Endothelial cell of umbilical vein (primary cell): ENCODE results near the gene ASB1. TPM values are rescaled to one million over a fixed set of nuclear protein-coding genes. Genes with fewer than 3 reads are reported as not detected.

ENCODE experiments used
- BruUV-seq: library from RNA; stranded (reverse); fragments of 400-500 nt; replicated peaks from 2 replicates; lab custom pipeline; 2021; lab: Mats Ljungman, UMichigan
- CTCF ChIA-PET: fragments of 300-600, 350-600 bp; sonication (Branson Sonifier 250); formaldehyde crosslinking; loops from one replicate; lab custom pipeline; 2021; ENCODE audit warnings: antibody characterized with exemption, inconsistent platforms; lab: Charles Lee
- POLR2A ChIA-PET: fragments of 300-600, 350-600 bp; sonication (Branson Sonifier 250); formaldehyde crosslinking; loops from one replicate; lab custom pipeline; 2021; ENCODE audit warnings: antibody characterized with exemption, inconsistent platforms; lab: Charles Lee
- DNase-seq: peaks from one replicate; pipeline ENCODE4 v3.0.0-alpha.2; 2011; ENCODE audit warnings: low read depth, low spot score
- FAIRE-seq: peaks from 2 replicates; lab custom pipeline; 2011; peaks lifted over from hg19 to GRCh38; lab: Jason Lieb, UNC
- H2AFZ ChIP-seq: 2 replicates; pipeline ENCODE4 v1.6.0; 2012; ENCODE audit warnings: low read depth, low read length, control low read depth, inconsistent platforms
- H3K27ac ChIP-seq: 2 replicates; pipeline ENCODE4 v1.5.1; 2011; ENCODE audit warnings: low read depth, mild to moderate bottlenecking, control low read depth, low read length, moderate library complexity; ENCODE audit not compliant: insufficient read depth
- H3K27me3 ChIP-seq, 2 experiments: 2 replicates each; pipeline versions ENCODE4 v1.6.0 to v1.6.1; 2011; ENCODE audit warnings: low read length in 2 of 2, mixed read lengths in 1 of 2; ENCODE audit not compliant: control insufficient read depth in 2 of 2, insufficient read depth in 2 of 2
- H3K36me3 ChIP-seq, 2 experiments: 2 replicates in 1 of 2; 3 replicates in 1 of 2; pipeline ENCODE4 v1.5.1; 2011; ENCODE audit warnings: low read length in 2 of 2, mild to moderate bottlenecking in 1 of 2, moderate library complexity in 1 of 2; ENCODE audit not compliant: control insufficient read depth in 2 of 2, insufficient read depth in 2 of 2; ENCODE audit errors: extremely low read depth in 1 of 2
- H3K4me1 ChIP-seq: 3 replicates; pipeline ENCODE4 v1.5.1; 2011; ENCODE audit warnings: mild to moderate bottlenecking, low read length; ENCODE audit not compliant: control insufficient read depth, insufficient read depth; ENCODE audit errors: extremely low read depth
- H3K4me2 ChIP-seq: 2 replicates; pipeline ENCODE4 v1.6.1; 2011; ENCODE audit warnings: low read length, control low read depth, mixed read lengths; ENCODE audit not compliant: insufficient read depth
- H3K4me3 ChIP-seq, 3 experiments: fragments of 200-600 bp in 1 of 3; sonication (generic), shearing (Covaris generic) in 1 of 3; replicated peaks in 1 of 3; 2 replicates each; pipeline ENCODE4 v1.5.1; 2011 to 2016; ENCODE audit warnings: control low read depth in 3 of 3, low read length in 3 of 3, mild to moderate bottlenecking in 2 of 3, inconsistent platforms in 1 of 3, low read depth in 1 of 3, moderate library complexity in 1 of 3; ENCODE audit not compliant: insufficient read depth in 1 of 3
- H3K79me2 ChIP-seq: 2 replicates; pipeline ENCODE4 v1.6.0; 2012; ENCODE audit warnings: low read length, inconsistent platforms; ENCODE audit not compliant: control insufficient read depth, insufficient read depth
- H3K9ac ChIP-seq: replicated peaks from 2 replicates; pipeline ENCODE3; 2011; ENCODE audit warnings: low read length, control low read depth; ENCODE audit not compliant: insufficient read depth; ENCODE audit errors: extremely low read depth
- H3K9me1 ChIP-seq: replicated peaks from 3 replicates; pipeline ENCODE4 v1.6.0; 2011; ENCODE audit warnings: mild to moderate bottlenecking, low read length; ENCODE audit not compliant: control insufficient read depth, insufficient read depth; ENCODE audit errors: extremely low read depth
- H3K9me3 ChIP-seq: replicated peaks from 2 replicates; pipeline ENCODE4 v1.5.1; 2012; ENCODE audit warnings: low read length, inconsistent platforms; ENCODE audit not compliant: control insufficient read depth, insufficient read depth
- H4K20me1 ChIP-seq: replicated peaks from 2 replicates; pipeline ENCODE3; 2011; ENCODE audit warnings: mild to moderate bottlenecking, low read length; ENCODE audit not compliant: control insufficient read depth, insufficient read depth; ENCODE audit errors: extremely low read depth
- CTCF ChIP-seq, 2 donors: IDR thresholded peaks; 1 replicate in 1 of 2; 2 replicates in 1 of 2; pipeline ENCODE4 v1.5.1; 2011; ENCODE audit warnings: low read length in 2 of 2, mild to moderate bottlenecking in 2 of 2, moderate library complexity in 2 of 2, control low read depth in 1 of 2, inconsistent platforms in 1 of 2, low read depth in 1 of 2; ENCODE audit not compliant: insufficient read depth in 1 of 2; ENCODE audit errors: extremely low read depth in 1 of 2
- EZH2 ChIP-seq: IDR thresholded peaks from 2 replicates; pipeline ENCODE4 v1.6.1; 2012; ENCODE audit warnings: borderline replicate concordance, low read depth, mild to moderate bottlenecking, moderate library complexity, low read length, inconsistent platforms; ENCODE audit not compliant: severe bottlenecking
- FOS ChIP-seq: IDR thresholded peaks from 2 replicates; pipeline ENCODE4 v1.6.1; 2011; ENCODE audit warnings: mild to moderate bottlenecking, low read length, moderate library complexity, borderline replicate concordance; ENCODE audit not compliant: insufficient read depth
- GATA2 ChIP-seq: IDR thresholded peaks from 2 replicates; pipeline ENCODE4 v1.7.0; 2011; ENCODE audit warnings: low read depth, mild to moderate bottlenecking, moderate library complexity, mixed read lengths, low read length; ENCODE audit not compliant: insufficient read length, insufficient read depth
- JUN ChIP-seq: IDR thresholded peaks from 2 replicates; pipeline ENCODE4 v1.6.1; 2011; ENCODE audit warnings: borderline replicate concordance, low read depth; ENCODE audit not compliant: insufficient read length, insufficient read depth
- MAX ChIP-seq: IDR thresholded peaks from 2 replicates; pipeline ENCODE4 v1.6.1; 2011; ENCODE audit not compliant: insufficient read depth, insufficient read length
- MYC ChIP-seq: IDR thresholded peaks from one replicate; pipeline ENCODE4 v1.6.1; 2011; ENCODE audit warnings: mild to moderate bottlenecking, low read depth, low read length
- POLR2A ChIP-seq: IDR thresholded peaks from 2 replicates; pipeline ENCODE4 v1.6.1; 2012; ENCODE audit warnings: low read depth, mild to moderate bottlenecking, control low read depth, low read length
- POLR2AphosphoS5 ChIP-seq: IDR thresholded peaks from 2 replicates; pipeline ENCODE4 v1.6.1; 2012; ENCODE audit warnings: low read depth, mild to moderate bottlenecking, control low read depth, low read length, moderate library complexity; ENCODE audit not compliant: insufficient read depth
- dilution Hi-C: fragments of 300-500 bp; cut with MboI; formaldehyde crosslinking; loops from one replicate; pipeline ENCODE4 v1.15.0; 2019; ENCODE audit warnings: low sequenced_read_pairs; ENCODE audit not compliant: extremely low pct_ligation_motif_present
- intact Hi-C: fragments of 100-400 bp; cut with micrococcal nuclease; formaldehyde crosslinking; loops from one replicate; pipeline ENCODE4 v1.10.0; 2022
- polyA plus RNA-seq, 4 experiments: library from polyadenylated mRNA; depleted of rRNA in 3 of 4; stranded (reverse) in 3 of 4; unstranded in 1 of 4; fragments of >200 nt; gene quantifications; 2 replicates each; pipeline versions ENCODE4 v1.2.1 to v1.2.3, GENCODE V29; 2011 to 2012; ENCODE audit warnings: missing spikeins in 1 of 4
- total RNA-seq: library from RNA; stranded (reverse); gene quantifications from 2 replicates; pipeline ENCODE4 v1.2.3, GENCODE V29; 2021

ASB1 gene
- total and polyA plus RNA-seq, 2 donors (not counting 3 experiments of a cell fraction or from before 2014, with no cell fraction given), result 12.3 to 16.2 TPM

- DNase-seq (no peak), FAIRE-seq (no peak)
- no peaks in the 10 kb centered on the region for H3K9me1 ChIP-seq
- dilution Hi-C loops, result no loop called here
- no peak overlapping the region for H3K9ac ChIP-seq
- no peaks in the 10 kb centered on the region for H3K4me1 ChIP-seq
- no peak overlapping the region for H3K4me2 ChIP-seq
- ChIA-PET CTCF (interaction anchor here (0.7 to 2.0 kb wide), 2 partner anchors 12 to 78 kb away, joined by 5 to 7 read pairs; no protein-coding TSS in a partner anchor), POLR2A (no interaction called here)
- TF ChIP-seq CTCF (IDR thresholded peaks at IDR 0.05; ENCODE audit: extremely low read depth in 1 of 2, insufficient read depth in 1 of 2, low read depth in 1 of 2, low read length in 2 of 2) (no peak), MAX (no peak), GATA2 (no peak), EZH2 (no peak), MYC (no peak), FOS (no peak), POLR2A (no peak), JUN (no peak), POLR2AphosphoS5 (no peak)
- intact Hi-C loops, result no loop called here
- H3K27me3 ChIP-seq, result no peaks in the 10 kb centered on the region
- H3K79me2 ChIP-seq, result peaks cover 2% of the 10 kb centered on the region
- no peaks in the 10 kb centered on the region for H3K9me3 ChIP-seq
- no peak overlapping the region for H3K4me3 ChIP-seq
- BruUV-seq, result no TSS peak
- peaks cover 3 to 14% of the 10 kb centered on the region in 2 experiments for H3K36me3 ChIP-seq
- no peak overlapping the region for H2AFZ ChIP-seq
- H3K27ac ChIP-seq, result no peak overlapping the region
- no peaks in the 10 kb centered on the region for H4K20me1 ChIP-seq
Observed at GRCh38 chr2:238449241-238449640, 22.5 kb downstream of the ASB1 start.
